Body of pancreas (tissue), 4 donors: ENCODE measurements around the gene ICAM5. TPM values are rescaled to one million over a fixed set of nuclear protein-coding genes. Genes with fewer than 3 reads are reported as not detected.
A peak's percentile ranks its signal among the peaks of the same experiment; 100 is the strongest.

Experiments used
- ATAC-seq: fragments of 150-250 bp; one replicate; pipeline ENCODE4 v1.9.1; 2016
- DNase-seq, 4 donors: peaks; one replicate each; pipeline ENCODE4 v3.0.0-alpha.2; 2019
- H3K27ac ChIP-seq, 4 donors: fragments of 200-600 bp; sonication (generic); 1 replicate in 3 of 4; 2 replicates in 1 of 4; pipeline versions ENCODE4 v1.5.1 to v1.6.1; 2016 to 2019; ENCODE audit warnings: mild to moderate bottlenecking in 1 of 4, mixed read lengths in 1 of 4, moderate library complexity in 1 of 4
- H3K27me3 ChIP-seq, 2 donors: fragments of 200-600 bp; sonication (generic); one replicate each; pipeline ENCODE4 v1.6.0; 2016; ENCODE audit warnings: mild to moderate bottlenecking in 1 of 2
- H3K36me3 ChIP-seq, 2 donors: fragments of 200-600 bp; sonication (generic); replicated peaks in 1 of 2; 2 replicates each; pipeline ENCODE4 v1.5.1; 2016; ENCODE audit warnings: low read depth in 2 of 2; ENCODE audit not compliant: insufficient read depth in 1 of 2
- H3K4me1 ChIP-seq: fragments of 200-600 bp; sonication (generic); one replicate; pipeline ENCODE4 v1.6.0; 2016
- H3K4me3 ChIP-seq, 2 donors: fragments of 200-600 bp; sonication (generic); 1 replicate in 1 of 2; 2 replicates in 1 of 2; pipeline ENCODE4 v1.5.1; 2016 to 2019
- H3K9me3 ChIP-seq, 3 donors: fragments of 200-600 bp; sonication (generic); 1 replicate in 2 of 3; 2 replicates in 1 of 3; pipeline ENCODE4 v1.5.1; 2016
- POLR2A ChIP-seq, 3 donors: fragments of 450-650 bp; IDR thresholded peaks; one replicate each; pipeline ENCODE4 v1.6.1; 2016; ENCODE audit warnings: antibody characterized with exemption in 3 of 3, mild to moderate bottlenecking in 2 of 3
- WGBS, 2 donors: methylation state at CpG; one replicate each; pipeline ENCODE4 v1.1.5; 2017; 5-methylcytosine and 5-hydroxymethylcytosine counted together
- intact Hi-C: fragments of 100-400 bp; cut with DNase I; formaldehyde crosslinking; loops from one replicate; pipeline ENCODE4 v1.15.1; 2023
- total RNA-seq, 2 donors: library from RNA; depleted of rRNA; stranded (reverse); fragments of >200 nt; gene quantifications; one replicate each; pipeline ENCODE4 v1.1.0, GENCODE V29; 2016
- TF ChIP-seq, protein P1 (sequence below), 7 experiments: fragments of 450-650 bp in 4 of 7; fragments of 200-600 bp in 3 of 7; sonication (generic) in 3 of 7; IDR thresholded peaks; one replicate each; pipeline ENCODE4 v1.5.1; 2016 to 2019; ENCODE audit warnings: antibody characterized with exemption in 7 of 7

The ICAM5 gene
- total RNA-seq, 2 donors from 2014 or later = 0.33 TPM; not detected in 1

DNA sequence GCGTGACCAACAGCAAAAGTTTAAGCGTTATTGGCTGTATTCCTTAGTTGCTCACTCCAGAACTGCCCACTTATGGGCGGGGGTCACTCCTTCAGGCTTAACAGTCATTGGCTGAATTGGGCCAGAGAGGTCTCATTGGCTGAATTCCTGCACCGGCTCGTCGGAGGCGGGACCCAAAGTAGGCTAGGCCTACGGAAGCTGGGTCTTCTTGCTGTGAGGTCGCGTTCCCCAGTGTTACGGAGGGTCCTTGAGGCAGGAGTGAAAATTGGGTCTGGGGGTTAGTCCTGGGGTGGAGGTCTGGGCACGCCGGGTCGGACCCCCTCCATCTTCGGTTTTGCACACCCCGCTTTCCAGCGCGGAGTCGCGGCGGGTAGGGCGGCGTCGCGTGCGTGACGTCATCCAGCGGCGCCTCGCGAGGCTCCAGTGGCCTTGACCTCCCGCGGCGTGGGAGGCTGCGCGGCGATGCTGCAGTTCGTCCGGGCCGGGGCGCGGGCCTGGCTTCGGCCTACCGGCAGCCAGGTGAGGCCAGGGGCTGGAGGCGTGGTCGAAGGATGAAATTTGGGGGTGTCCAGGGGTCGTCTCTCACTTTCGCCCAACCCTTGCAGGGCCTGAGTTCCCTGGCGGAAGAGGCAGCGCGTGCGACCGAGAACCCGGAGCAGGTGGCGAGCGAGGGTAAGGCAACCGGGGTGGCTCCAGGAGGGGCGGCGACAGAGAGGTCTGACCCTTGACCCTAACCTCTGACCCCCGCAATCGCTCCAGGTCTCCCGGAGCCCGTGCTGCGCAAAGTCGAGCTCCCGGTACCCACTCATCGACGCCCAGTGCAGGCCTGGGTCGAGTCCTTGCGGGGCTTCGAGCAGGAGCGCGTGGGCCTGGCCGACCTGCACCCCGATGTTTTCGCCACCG lies 37.7 kb upstream of the ICAM5 start, which contains the start of gene MRPL4:
Gene MRPL4, plus strand, starts transcription at position 423 of the 903 bp plus-strand sequence. Its CDS starts 40 bp downstream, at position 463.
- H3K9me3 ChIP-seq = no peaks in the 10 kb centered on the region
- H3K27me3 ChIP-seq = no peaks in the 10 kb centered on the region
- intact Hi-C loops = no loop called here
- peak within 1 kb of the TSS; percentile 60 to 90 (median 72) for H3K27ac ChIP-seq
- ATAC-seq (peak; percentile 99), DNase-seq (peak; percentile 96 to 99 (median 97))
- peaks cover 19% of the 10 kb centered on the region for H3K4me1 ChIP-seq
- TF ChIP-seq, protein P1, sequence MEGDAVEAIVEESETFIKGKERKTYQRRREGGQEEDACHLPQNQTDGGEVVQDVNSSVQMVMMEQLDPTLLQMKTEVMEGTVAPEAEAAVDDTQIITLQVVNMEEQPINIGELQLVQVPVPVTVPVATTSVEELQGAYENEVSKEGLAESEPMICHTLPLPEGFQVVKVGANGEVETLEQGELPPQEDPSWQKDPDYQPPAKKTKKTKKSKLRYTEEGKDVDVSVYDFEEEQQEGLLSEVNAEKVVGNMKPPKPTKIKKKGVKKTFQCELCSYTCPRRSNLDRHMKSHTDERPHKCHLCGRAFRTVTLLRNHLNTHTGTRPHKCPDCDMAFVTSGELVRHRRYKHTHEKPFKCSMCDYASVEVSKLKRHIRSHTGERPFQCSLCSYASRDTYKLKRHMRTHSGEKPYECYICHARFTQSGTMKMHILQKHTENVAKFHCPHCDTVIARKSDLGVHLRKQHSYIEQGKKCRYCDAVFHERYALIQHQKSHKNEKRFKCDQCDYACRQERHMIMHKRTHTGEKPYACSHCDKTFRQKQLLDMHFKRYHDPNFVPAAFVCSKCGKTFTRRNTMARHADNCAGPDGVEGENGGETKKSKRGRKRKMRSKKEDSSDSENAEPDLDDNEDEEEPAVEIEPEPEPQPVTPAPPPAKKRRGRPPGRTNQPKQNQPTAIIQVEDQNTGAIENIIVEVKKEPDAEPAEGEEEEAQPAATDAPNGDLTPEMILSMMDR (IDR thresholded peaks at IDR 0.05) = peak in 1 of 7 experiments; percentile 16
- peak in 2 of 3 donors; percentile 60 to 68 for TF ChIP-seq POLR2A (IDR thresholded peaks at IDR 0.05)
- WGBS, 2 donors = 0 to 1% methylated on average over 13 to 76 of the region's 77 CpGs
- peak within 1 kb of the TSS; percentile 81 to 96 for H3K4me3 ChIP-seq
- peaks cover 0 to 1% of the 10 kb centered on the region in 2 donors for H3K36me3 ChIP-seq

DNA sequence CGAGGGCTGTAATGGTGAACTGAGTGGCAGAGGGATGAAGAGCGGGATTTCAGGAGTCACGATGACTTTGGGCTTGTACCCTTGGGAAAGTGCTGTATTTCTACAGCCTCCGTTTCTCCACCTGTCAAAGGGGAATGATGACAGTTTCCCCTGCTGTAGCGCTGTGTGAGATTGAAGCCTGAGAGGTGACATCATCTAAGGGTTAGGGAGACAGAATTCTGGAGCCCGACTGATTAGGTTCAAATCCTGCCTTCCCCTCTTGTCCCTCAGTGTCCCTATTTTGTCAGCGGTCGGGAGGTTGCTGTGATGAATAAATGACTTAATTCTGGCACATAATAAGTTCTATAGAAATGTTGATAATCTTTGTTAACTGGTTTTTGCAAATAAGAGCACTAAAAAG lies 37.0 kb upstream of the ICAM5 start:
- 28 to 29% methylated on average over 7 to 8 of the region's 8 CpGs for WGBS, 2 donors
- intact Hi-C loops = no loop called here
- Histone ChIP-seq H3K4me1 (peaks cover 19% of the 10 kb centered on the region), H3K36me3 (peaks cover 0 to 6% of the 10 kb centered on the region in 2 donors), H3K9me3 (no peaks in the 10 kb centered on the region), H3K4me3 (peak overlapping the region; percentile 81 to 96), H3K27me3 (no peaks in the 10 kb centered on the region), H3K27ac (peak overlapping the region; percentile 60 to 90 (median 72))
- TF ChIP-seq, protein P1 (IDR thresholded peaks at IDR 0.05) = no peak
- TF ChIP-seq POLR2A (IDR thresholded peaks at IDR 0.05) = no peak
- DNase-seq (no peak), ATAC-seq (no peak)

DNA sequence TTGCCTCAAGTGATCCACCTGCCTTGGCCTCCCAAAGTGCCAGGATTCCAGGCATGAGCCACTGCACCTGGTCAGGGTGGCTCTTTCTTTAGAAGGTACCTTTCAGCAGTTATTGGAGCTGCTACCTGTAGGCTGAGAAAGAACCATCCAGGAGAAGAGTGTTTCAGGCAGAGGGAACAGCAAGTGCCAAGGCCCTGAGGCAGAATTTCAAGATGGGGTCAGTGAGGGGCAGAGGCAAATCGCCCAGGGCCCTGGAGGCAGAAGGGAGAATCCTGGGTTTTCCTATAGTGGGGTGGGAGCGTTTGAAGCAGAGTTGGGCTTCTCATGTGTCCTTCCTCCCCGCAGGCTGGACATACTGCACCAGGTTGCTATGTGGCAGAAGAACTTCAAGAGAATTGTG lies 35.5 kb upstream of the ICAM5 start:
- 90 to 97% methylated on average over 3 of the region's 3 CpGs for WGBS, 2 donors
- TF ChIP-seq, protein P1 (IDR thresholded peaks at IDR 0.05) = no peak
- TF ChIP-seq POLR2A (IDR thresholded peaks at IDR 0.05) = no peak
- peaks cover 0 to 12% of the 10 kb centered on the region in 2 donors for H3K36me3 ChIP-seq
- DNase-seq (no peak), ATAC-seq (no peak)
- peaks cover 22% of the 10 kb centered on the region for H3K4me1 ChIP-seq
- H3K27me3 ChIP-seq = no peaks in the 10 kb centered on the region
- intact Hi-C loops = no loop called here
- H3K9me3 ChIP-seq = no peaks in the 10 kb centered on the region
- H3K4me3 ChIP-seq = no peak overlapping the region
- H3K27ac ChIP-seq = no peak overlapping the region

DNA sequence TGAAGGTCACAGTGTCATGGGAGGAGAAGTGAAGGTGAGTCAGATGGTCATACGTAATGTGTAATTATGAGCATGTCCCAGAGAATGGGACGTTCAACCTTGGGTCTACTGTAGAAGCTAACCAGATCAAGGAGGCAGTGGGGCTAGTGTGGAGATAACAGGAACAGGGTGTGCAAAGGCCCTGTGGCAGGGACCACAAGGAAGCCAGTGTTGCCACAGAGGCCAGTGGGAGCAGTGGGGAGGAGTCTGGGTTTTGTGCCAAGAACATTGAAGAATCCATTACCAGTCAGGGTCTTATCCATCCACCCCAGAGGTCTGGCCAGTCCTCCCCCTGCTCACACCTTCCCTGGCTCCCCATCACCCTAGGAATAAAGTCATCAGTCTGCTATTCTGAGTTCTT lies 34.4 kb upstream of the ICAM5 start:
- TF ChIP-seq POLR2A (IDR thresholded peaks at IDR 0.05) = no peak
- TF ChIP-seq, protein P1 (IDR thresholded peaks at IDR 0.05) = no peak
- 76 to 93% methylated on average over 2 of the region's 2 CpGs for WGBS, 2 donors
- intact Hi-C loops = loop anchor here (5.0 kb wide), 1 partner anchor 137 kb away; no protein-coding TSS in a partner anchor
- Histone ChIP-seq H3K36me3 (peaks cover 0 to 12% of the 10 kb centered on the region in 2 donors), H3K4me3 (no peak overlapping the region), H3K4me1 (peaks cover 20% of the 10 kb centered on the region), H3K27me3 (no peaks in the 10 kb centered on the region), H3K27ac (no peak overlapping the region), H3K9me3 (no peaks in the 10 kb centered on the region)
- no peak for ATAC-seq
- no peak for DNase-seq
